ENCODE measurements around the gene TREML4. TPM values are rescaled to one million over a fixed set of nuclear protein-coding genes. Genes with fewer than 3 reads are reported as not detected.

TREML4 gene
- total RNA-seq, 2 donors from 2014 or later, result not detected

DNA sequence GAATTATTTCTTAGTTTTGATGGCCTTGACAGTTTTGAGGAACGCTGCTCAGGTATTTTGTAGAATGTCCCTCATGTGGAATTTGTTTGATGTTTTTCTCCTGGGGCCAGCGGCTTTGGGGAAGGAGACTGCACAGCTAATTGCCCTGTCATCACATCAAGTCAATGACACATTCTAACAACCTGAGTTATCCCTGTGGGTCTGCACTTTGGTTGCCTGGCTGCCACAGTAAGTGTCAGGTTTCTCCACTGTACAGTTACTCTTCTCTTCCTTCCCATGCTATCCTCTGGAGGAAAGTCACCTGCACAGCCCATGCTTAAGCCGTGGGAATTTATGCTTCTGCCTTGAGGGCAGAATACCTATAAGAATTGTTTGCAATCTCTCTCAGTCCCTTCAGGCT is 1.4 kb upstream of the TREML4 start:
- no peaks in the 10 kb centered on the region for H3K9me3 ChIP-seq
- intact Hi-C loops (cut with DNase I), result no loop called here
- no peak overlapping the region for H3K4me3 ChIP-seq
- WGBS, 2 donors, result 43 to 47% methylated on average over 3 of the region's 3 CpGs
- no peak for DNase-seq
- no peak overlapping the region for H3K27ac ChIP-seq
- ATAC-seq, result no peak
- H3K27me3 ChIP-seq, result no peaks in the 10 kb centered on the region
- TF ChIP-seq, protein P1, sequence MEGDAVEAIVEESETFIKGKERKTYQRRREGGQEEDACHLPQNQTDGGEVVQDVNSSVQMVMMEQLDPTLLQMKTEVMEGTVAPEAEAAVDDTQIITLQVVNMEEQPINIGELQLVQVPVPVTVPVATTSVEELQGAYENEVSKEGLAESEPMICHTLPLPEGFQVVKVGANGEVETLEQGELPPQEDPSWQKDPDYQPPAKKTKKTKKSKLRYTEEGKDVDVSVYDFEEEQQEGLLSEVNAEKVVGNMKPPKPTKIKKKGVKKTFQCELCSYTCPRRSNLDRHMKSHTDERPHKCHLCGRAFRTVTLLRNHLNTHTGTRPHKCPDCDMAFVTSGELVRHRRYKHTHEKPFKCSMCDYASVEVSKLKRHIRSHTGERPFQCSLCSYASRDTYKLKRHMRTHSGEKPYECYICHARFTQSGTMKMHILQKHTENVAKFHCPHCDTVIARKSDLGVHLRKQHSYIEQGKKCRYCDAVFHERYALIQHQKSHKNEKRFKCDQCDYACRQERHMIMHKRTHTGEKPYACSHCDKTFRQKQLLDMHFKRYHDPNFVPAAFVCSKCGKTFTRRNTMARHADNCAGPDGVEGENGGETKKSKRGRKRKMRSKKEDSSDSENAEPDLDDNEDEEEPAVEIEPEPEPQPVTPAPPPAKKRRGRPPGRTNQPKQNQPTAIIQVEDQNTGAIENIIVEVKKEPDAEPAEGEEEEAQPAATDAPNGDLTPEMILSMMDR (IDR thresholded peaks at IDR 0.05), result no peak
- no peak for TF ChIP-seq POLR2A (IDR thresholded peaks at IDR 0.05)
- H3K4me1 ChIP-seq, result no peaks in the 10 kb centered on the region
- no peaks in the 10 kb centered on the region for H3K36me3 ChIP-seq (replicated peaks in 1 of 2; ENCODE audit: insufficient read depth in 1 of 2, low read depth in 2 of 2)

DNA sequence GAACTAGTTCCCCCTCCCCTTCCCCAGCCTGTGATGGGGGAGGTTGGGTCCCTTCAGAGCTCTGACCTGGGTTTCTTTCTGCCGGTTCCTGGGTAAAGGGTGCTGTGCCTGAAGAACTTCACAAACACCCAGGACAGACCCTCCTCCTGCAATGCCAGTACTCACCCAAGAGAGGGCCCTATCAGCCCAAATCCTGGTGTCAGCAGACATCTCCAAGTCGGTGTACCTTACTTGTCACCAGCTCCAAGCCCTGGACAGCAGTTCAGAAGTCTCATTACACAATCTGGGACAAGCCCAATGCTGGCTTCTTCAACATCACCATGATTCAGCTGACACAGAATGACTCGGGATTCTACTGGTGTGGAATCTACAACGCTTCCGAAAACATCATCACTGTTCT is 467 bp downstream of the TREML4 start:
- DNase-seq (no peak), ATAC-seq (no peak)
- Histone ChIP-seq H3K4me3 (no peak overlapping the region), H3K27ac (no peak overlapping the region), H3K36me3 (replicated peaks in 1 of 2; ENCODE audit: insufficient read depth in 1 of 2, low read depth in 2 of 2) (no peaks in the 10 kb centered on the region), H3K4me1 (no peaks in the 10 kb centered on the region), H3K9me3 (no peaks in the 10 kb centered on the region), H3K27me3 (no peaks in the 10 kb centered on the region)
- WGBS, 2 donors, result 43 to 47% methylated on average over 3 to 5 of the region's 5 CpGs
- TF ChIP-seq POLR2A (IDR thresholded peaks at IDR 0.05), result no peak
- TF ChIP-seq, protein P1 (IDR thresholded peaks at IDR 0.05), result no peak
- intact Hi-C loops (cut with DNase I), result no loop called here

DNA sequence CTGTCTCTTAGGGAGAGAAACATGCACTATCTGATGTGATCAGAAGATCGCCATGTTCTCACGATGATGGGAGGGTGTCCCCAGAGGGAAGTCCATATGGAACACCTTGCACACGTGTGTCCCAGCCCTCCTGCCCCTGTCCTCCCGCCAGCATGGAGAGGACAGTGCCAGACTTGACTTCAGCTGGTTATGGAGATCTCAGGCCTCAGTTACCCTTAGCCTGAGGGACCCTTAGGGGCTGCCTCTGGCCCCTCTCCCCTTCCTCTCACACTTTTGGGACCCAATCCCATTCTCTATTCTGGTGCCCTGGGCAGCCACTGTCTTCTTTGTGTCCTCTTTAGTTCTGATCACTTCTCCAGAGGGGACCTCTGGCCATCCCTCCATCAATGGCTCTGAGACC is 1.6 kb downstream of the TREML4 start:
- Histone ChIP-seq H3K4me1 (no peaks in the 10 kb centered on the region), H3K4me3 (no peak overlapping the region), H3K27ac (no peak overlapping the region), H3K27me3 (no peaks in the 10 kb centered on the region), H3K9me3 (no peaks in the 10 kb centered on the region), H3K36me3 (replicated peaks in 1 of 2; ENCODE audit: insufficient read depth in 1 of 2, low read depth in 2 of 2) (no peaks in the 10 kb centered on the region)
- 76 to 100% methylated on average over 2 to 4 of the region's 4 CpGs for WGBS, 2 donors
- no peak for DNase-seq
- intact Hi-C loops (cut with DNase I), result no loop called here
- no peak for ATAC-seq
- no peak for TF ChIP-seq POLR2A (IDR thresholded peaks at IDR 0.05)
- TF ChIP-seq, protein P1 (IDR thresholded peaks at IDR 0.05), result no peak

DNA sequence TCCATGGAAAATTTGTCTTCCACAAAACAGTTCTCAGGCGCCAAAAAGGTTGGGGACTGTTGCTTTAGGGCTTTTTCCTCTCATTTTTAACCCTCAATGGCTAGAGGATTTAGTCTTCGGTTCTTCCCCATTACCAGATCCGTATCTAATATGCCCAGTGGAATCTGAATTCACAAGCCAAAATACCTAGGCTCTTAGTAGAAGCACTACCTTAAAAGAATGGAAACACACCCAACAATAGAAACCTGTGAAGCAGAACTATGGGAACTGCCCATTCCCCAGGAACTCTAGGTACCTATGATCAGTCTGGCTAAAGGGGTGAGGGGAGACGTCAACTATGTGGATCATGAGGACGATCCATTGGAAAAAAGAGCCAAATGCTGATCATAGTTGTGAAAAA is 3.1 kb downstream of the TREML4 start:
- Histone ChIP-seq H3K4me3 (no peak overlapping the region), H3K9me3 (no peaks in the 10 kb centered on the region), H3K27me3 (no peaks in the 10 kb centered on the region), H3K4me1 (no peaks in the 10 kb centered on the region), H3K27ac (no peak overlapping the region), H3K36me3 (replicated peaks in 1 of 2; ENCODE audit: insufficient read depth in 1 of 2, low read depth in 2 of 2) (no peaks in the 10 kb centered on the region)
- TF ChIP-seq, protein P1 (IDR thresholded peaks at IDR 0.05), result no peak
- TF ChIP-seq POLR2A (IDR thresholded peaks at IDR 0.05), result no peak
- ATAC-seq (no peak), DNase-seq (no peak)
- intact Hi-C loops (cut with DNase I), result no loop called here
- WGBS, 2 donors, result 56 to 63% methylated on average over 5 of the region's 5 CpGs

DNA sequence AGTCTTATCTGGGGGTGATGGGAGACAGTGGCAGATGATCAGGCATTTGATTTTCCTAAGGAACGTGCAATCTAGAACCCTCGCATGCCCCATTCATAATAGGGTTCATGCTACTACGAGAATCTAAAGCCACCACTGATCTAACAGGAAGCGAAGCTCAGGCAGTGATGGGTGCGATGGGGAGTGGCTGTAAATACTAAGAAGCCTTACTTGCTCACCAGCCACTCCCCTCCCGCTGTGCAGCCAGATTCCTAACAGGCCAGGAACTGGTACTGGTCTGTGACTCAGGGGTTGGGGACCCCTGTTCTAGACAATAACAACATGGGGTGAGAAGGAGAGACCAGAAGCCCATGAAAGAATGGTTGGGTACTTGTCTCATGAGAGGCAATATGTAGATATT is 4.5 kb downstream of the TREML4 start:
- intact Hi-C loops (cut with DNase I), result no loop called here
- H3K4me3 ChIP-seq, result no peak overlapping the region
- no peak for ATAC-seq
- H3K27me3 ChIP-seq, result no peaks in the 10 kb centered on the region
- WGBS, 2 donors, result 71 to 77% methylated on average over 6 of the region's 6 CpGs
- H3K36me3 ChIP-seq (replicated peaks in 1 of 2; ENCODE audit: insufficient read depth in 1 of 2, low read depth in 2 of 2), result no peaks in the 10 kb centered on the region
- TF ChIP-seq, protein P1 (IDR thresholded peaks at IDR 0.05), result no peak
- no peak for TF ChIP-seq POLR2A (IDR thresholded peaks at IDR 0.05)
- no peak for DNase-seq
- H3K27ac ChIP-seq, result no peak overlapping the region
- no peaks in the 10 kb centered on the region for H3K9me3 ChIP-seq
- no peaks in the 10 kb centered on the region for H3K4me1 ChIP-seq
